ENCODE results near the gene SRP72. TPM values are rescaled to one million over a fixed set of nuclear protein-coding genes. Genes with fewer than 3 reads are reported as not detected.

The SRP72 gene
- total RNA-seq, 1 experiment from 2014 or later: 69.6 TPM

DNA sequence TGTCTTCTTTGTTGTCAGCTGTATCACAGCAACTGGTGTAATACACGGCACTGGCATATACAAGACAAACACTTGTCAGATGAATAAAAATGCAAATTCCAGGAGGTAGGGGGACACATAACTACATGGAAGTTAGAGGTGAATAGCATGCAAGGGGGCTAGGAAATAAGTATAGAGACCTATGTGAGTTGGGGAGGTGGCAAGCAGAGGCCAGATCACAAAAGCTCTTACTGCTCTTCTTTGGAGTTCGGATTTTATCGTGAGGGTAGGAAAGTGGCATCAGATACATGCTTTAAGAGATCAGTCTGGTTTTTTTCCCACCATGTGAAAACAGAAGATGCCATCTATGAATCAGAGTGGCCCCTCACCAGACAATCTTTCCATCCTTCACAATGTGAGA lies 2.8 kb upstream of the SRP72 start:
- no peak for DNase-seq (ENCODE audit: low spot score)

- DNase-seq (ENCODE audit: low spot score): no peak
Observed at GRCh38 chr4:56465599-56466295, 1.7 kb upstream of the SRP72 start.

GRCh38 chr4:56466296-56466761 lies 1.1 kb upstream of the SRP72 start:
- peak; percentile 42 for DNase-seq (ENCODE audit: low spot score)

DNA sequence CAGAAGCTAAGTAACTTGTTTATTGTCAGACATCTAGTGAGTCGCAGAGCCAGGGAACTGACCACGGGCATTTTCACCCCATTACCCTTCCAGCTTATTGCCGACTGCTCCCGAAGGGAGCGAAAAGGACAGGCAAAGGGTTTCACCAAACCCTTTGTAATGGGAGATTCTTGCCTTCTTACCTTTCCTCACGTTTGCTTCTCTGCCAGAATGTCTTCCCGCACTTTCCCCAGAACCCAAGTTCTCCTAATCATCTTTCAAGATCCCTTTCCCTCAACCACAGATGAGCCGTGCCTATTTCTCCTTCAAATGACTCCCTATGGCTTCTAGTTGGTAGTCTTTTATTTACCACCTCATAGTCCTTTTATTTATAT lies 520 bp upstream of the SRP72 start:
- no peak for DNase-seq (ENCODE audit: low spot score)

- peak; percentile 31 for DNase-seq (ENCODE audit: low spot score)
Observed at GRCh38 chr4:56468097-56468422, 643 bp downstream of the SRP72 start.

GRCh38 chr4:56469489-56470210 lies 2.2 kb downstream of the SRP72 start:
- DNase-seq (ENCODE audit: low spot score): no peak

GRCh38 chr4:56475917-56476316 lies 8.5 kb downstream of the SRP72 start:
- DNase-seq (ENCODE audit: low spot score): no peak

GRCh38 chr4:56477192-56477702 lies 9.8 kb downstream of the SRP72 start:
- no peak for DNase-seq (ENCODE audit: low spot score)

DNA sequence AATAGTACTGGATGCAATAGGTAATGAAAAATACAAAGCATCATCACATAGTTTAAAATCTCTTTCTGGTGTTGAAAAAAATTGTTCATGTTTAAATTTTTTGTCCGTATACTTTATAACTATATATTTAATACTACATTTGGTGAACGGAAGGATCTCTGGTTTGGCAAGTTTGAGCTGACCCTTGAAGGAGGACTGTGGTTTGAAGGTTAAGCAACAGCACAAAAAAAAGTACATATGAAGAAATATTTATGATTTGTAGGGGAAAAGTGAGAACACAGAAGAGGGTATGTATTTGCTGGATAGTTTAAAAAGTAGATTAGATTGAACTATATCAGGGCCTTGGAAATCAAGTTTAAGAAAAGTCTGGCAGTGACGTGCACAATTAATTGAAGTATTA lies 13.3 kb downstream of the SRP72 start:
- DNase-seq (ENCODE audit: low spot score): no peak

DNA sequence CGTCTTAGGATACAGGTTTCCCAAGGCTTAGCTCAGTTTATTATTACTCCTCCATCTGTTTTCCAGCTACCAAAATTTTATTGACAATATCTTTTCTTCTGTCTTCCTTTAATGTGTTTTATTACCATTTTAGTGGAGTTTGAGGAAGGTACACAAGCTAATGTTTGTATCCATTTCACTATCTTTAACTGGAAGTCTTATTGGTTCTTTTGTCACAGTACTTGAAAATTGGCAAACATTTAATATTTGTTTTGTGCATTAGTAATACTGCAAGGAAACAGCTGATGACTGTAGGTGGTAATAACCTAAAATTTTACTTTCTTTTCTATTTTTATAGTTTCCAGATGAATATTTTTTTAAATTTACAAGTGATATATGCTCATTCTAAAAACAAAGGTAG lies 28.8 kb downstream of the SRP72 start:
- no peak for DNase-seq (ENCODE audit: low spot score)

GRCh38 chr4:56505269-56506130 lies 38.1 kb downstream of the SRP72 start, which contains the start of gene ARL9:
TSS of gene ARL9 (plus strand) at chr4:56505791. CDS start at chr4:56505863, 72 bp downstream.
- no peak for DNase-seq (ENCODE audit: low spot score)

- DNase-seq (ENCODE audit: low spot score): no peak
Observed at GRCh38 chr4:56511098-56511497, 43.7 kb downstream of the SRP72 start.

- DNase-seq (ENCODE audit: low spot score): no peak
Observed at GRCh38 chr4:56512166-56512565, 44.7 kb downstream of the SRP72 start.

DNA sequence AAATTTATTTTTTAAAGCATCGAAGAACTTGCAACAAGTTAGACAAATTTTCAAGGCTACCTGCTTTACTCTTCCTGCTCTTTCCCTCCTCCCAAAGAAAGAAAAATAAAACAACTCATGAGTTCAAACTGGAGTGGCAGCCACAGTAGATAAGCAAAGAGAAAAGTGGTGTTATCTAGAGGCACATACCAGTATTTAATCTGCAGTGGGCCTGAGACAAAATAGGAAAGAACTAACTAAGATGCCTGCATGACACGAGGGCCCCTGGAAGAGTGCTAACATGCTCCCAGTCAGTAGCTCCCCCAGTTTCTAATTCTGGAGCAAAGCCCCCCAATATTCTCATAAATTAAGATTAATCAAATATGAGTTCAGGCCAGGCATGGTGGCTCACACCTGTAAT lies 46.1 kb downstream of the SRP72 start:
- DNase-seq (ENCODE audit: low spot score): no peak

GRCh38 chr4:56530269-56531148 lies 63.1 kb downstream of the SRP72 start:
- peak; percentile 57 for DNase-seq (ENCODE audit: low spot score)

GRCh38 chr4:56531149-56531770 lies 63.8 kb downstream of the SRP72 start:
- no peak for DNase-seq (ENCODE audit: low spot score)

- peak; percentile 12 for DNase-seq (ENCODE audit: low spot score)
Observed at GRCh38 chr4:56531823-56532222, 64.4 kb downstream of the SRP72 start.

DNA sequence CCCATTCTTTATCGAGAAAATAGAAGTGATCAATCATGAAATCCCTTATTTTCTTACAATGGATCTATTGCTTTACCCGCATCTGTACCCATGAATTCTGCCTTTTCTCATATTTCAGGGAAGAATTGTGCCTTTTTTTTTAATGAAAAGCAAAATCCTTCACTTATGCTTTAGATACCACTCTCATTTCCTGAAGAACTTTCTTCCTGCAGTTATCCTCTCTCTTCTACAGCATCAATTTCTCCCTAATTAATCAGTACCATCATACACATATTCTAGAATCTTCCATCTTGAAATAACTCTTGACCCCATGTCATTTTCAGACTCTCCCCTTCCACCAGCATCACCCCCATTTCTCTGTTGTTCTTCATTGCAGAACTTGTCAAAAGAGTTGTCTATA lies 64.8 kb downstream of the SRP72 start:
- DNase-seq (ENCODE audit: low spot score): no peak

GRCh38 chr4:56535915-56536314 lies 68.5 kb downstream of the SRP72 start:
- DNase-seq (ENCODE audit: low spot score): no peak

GRCh38 chr4:56537147-56537546 lies 69.7 kb downstream of the SRP72 start:
- no peak for DNase-seq (ENCODE audit: low spot score)

- DNase-seq (ENCODE audit: low spot score): no peak
Observed at GRCh38 chr4:56540826-56541225, 73.4 kb downstream of the SRP72 start.

Measured in H4 (cell line).